ENCODE data around the gene NBPF1. TPM values are rescaled to one million over a fixed set of nuclear protein-coding genes. Genes with fewer than 3 reads are reported as not detected.
"Not testable (repeated sequence)": the region's sequence is repeated elsewhere in the genome, so short reads cannot be mapped to it uniquely, and the experiment has no call there.

The NBPF1 gene
- polyA plus RNA-seq, 1 donor from 2014 or later = 78.0 TPM

DNA sequence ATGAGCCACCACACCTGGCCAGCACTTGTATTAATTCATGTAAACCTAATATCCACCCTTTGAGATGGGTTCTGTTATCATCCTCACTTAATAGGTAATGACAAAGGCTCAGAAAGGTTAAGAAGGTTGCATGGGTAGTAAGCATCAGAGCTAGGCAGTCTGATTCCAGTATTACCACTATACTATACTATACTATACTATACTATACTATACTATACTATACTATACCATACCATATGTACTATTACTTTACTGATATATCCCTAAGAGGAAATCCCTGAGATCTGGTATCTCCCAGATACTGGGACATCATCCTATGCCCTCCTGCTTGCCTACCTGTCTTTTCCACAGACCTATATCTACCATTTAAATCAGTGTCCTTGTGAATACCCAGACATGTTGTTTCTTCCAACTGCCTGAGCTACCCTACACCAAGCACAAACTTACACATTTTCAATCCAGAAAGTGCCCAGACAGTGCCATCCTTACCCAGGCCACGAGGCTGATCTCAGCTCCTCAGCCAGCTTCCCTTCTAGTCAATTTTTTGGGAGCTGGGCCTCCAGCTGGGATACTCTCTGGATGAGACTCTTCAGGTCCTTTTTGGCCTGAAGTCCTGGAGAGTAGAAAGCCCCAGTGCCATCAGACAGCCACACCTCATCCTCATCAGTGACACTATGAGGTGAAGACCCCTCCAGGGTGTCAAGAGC is 63.0 kb downstream of the NBPF1 start:
- not testable (repeated sequence) for H2AFZ ChIP-seq (ENCODE audit: low read depth, low read length); H3K4me2 ChIP-seq (ENCODE audit: low read length); H3K9ac ChIP-seq (ENCODE audit: low read length); H3F3A ChIP-seq (ENCODE audit: insufficient read depth, low read length, poor library complexity, severe bottlenecking); H3K4me3 ChIP-seq (ENCODE audit: low read length); H3K9me2 ChIP-seq (ENCODE audit: insufficient read depth, low read length); H4K20me1 ChIP-seq (ENCODE audit: insufficient read depth); H3K36me3 ChIP-seq (ENCODE audit: insufficient read depth, low read length); H3K79me2 ChIP-seq (replicated peaks; ENCODE audit: insufficient read depth, low read length); H3K27ac ChIP-seq (ENCODE audit: low read length); H3K27me3 ChIP-seq (ENCODE audit: insufficient read depth, low read depth, low read length); H3K9me3 ChIP-seq (ENCODE audit: low read length)

DNA sequence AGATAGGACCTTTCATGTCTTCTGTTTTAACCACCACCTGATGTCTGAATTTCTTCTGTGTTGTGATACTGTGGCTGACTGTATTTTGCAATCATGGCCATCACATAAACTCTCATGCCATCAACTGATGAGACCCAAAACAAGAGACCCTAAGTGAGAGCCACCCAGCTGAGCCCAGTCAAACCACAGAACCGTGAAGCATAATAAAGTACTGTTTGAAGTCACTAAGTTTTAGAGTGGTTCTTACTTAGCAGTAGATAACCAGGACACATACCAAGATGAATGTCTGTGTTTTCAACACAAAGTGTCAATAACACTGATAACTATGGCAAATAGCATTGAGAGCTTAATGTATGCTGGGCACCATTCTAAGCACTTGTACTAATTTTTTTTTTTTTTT is 63.8 kb downstream of the NBPF1 start:
- H3K9me3 ChIP-seq (ENCODE audit: low read length); H3K4me2 ChIP-seq (ENCODE audit: low read length); H3K4me3 ChIP-seq (ENCODE audit: low read length): not testable (repeated sequence)

GRCh38 chr1:16547502-16548241 is 65.7 kb downstream of the NBPF1 start:
- H3K4me3 ChIP-seq (ENCODE audit: low read length) = not testable (repeated sequence)

More for the DNA sequence above, 63.8 kb downstream of the NBPF1 start:
- H3F3A ChIP-seq (ENCODE audit: insufficient read depth, low read length, poor library complexity, severe bottlenecking); H3K36me3 ChIP-seq (ENCODE audit: insufficient read depth, low read length); H3K27ac ChIP-seq (ENCODE audit: low read length); H3K79me2 ChIP-seq (replicated peaks; ENCODE audit: insufficient read depth, low read length); H4K20me1 ChIP-seq (ENCODE audit: insufficient read depth); H2AFZ ChIP-seq (ENCODE audit: low read depth, low read length); H3K9me2 ChIP-seq (ENCODE audit: insufficient read depth, low read length); H3K9ac ChIP-seq (ENCODE audit: low read length); H3K27me3 ChIP-seq (ENCODE audit: insufficient read depth, low read depth, low read length): not testable (repeated sequence)

DNA sequence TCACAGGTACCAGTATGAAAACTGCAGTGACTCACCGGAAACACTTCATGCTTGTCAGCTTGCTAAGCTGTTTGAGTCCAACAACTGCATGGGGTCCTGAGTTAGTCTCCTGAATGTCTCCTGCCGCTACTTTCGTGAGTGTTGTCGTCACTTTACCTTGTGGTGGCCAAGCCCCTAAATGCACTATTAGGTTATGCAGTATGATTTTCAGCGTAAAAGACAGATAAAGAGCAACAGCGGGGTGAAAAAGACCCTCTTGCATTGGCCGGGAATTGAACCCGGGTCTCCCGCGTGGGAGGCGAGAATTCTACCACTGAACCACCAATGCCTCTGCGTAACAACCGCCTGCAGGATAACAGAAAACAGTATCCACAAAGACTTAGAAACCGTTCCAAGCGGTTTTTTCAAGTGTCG is 67.7 kb downstream of the NBPF1 start:
- H3K9ac ChIP-seq (ENCODE audit: low read length); H3K27ac ChIP-seq (ENCODE audit: low read length); H3F3A ChIP-seq (ENCODE audit: insufficient read depth, low read length, poor library complexity, severe bottlenecking); H3K4me3 ChIP-seq (ENCODE audit: low read length); H3K9me2 ChIP-seq (ENCODE audit: insufficient read depth, low read length); H3K9me3 ChIP-seq (ENCODE audit: low read length); H3K27me3 ChIP-seq (ENCODE audit: insufficient read depth, low read depth, low read length); H4K20me1 ChIP-seq (ENCODE audit: insufficient read depth); H2AFZ ChIP-seq (ENCODE audit: low read depth, low read length); H3K79me2 ChIP-seq (replicated peaks; ENCODE audit: insufficient read depth, low read length); H3K36me3 ChIP-seq (ENCODE audit: insufficient read depth, low read length); H3K4me2 ChIP-seq (ENCODE audit: low read length): not testable (repeated sequence)

More at GRCh38 chr1:16547502-16548241, 65.7 kb downstream of the NBPF1 start:
- not testable (repeated sequence) for H3F3A ChIP-seq (ENCODE audit: insufficient read depth, low read length, poor library complexity, severe bottlenecking); H3K36me3 ChIP-seq (ENCODE audit: insufficient read depth, low read length); H3K9me2 ChIP-seq (ENCODE audit: insufficient read depth, low read length); H3K9me3 ChIP-seq (ENCODE audit: low read length); H4K20me1 ChIP-seq (ENCODE audit: insufficient read depth); H3K27me3 ChIP-seq (ENCODE audit: insufficient read depth, low read depth, low read length); H3K9ac ChIP-seq (ENCODE audit: low read length); H3K79me2 ChIP-seq (replicated peaks; ENCODE audit: insufficient read depth, low read length); H3K4me2 ChIP-seq (ENCODE audit: low read length); H3K27ac ChIP-seq (ENCODE audit: low read length); H2AFZ ChIP-seq (ENCODE audit: low read depth, low read length)

- not testable (repeated sequence) for H3K9ac ChIP-seq (ENCODE audit: low read length); H3K4me3 ChIP-seq (ENCODE audit: low read length); H3K4me2 ChIP-seq (ENCODE audit: low read length); H3K9me2 ChIP-seq (ENCODE audit: insufficient read depth, low read length); H3K79me2 ChIP-seq (replicated peaks; ENCODE audit: insufficient read depth, low read length); H3K27ac ChIP-seq (ENCODE audit: low read length); H3F3A ChIP-seq (ENCODE audit: insufficient read depth, low read length, poor library complexity, severe bottlenecking); H3K36me3 ChIP-seq (ENCODE audit: insufficient read depth, low read length); H2AFZ ChIP-seq (ENCODE audit: low read depth, low read length); H3K27me3 ChIP-seq (ENCODE audit: insufficient read depth, low read depth, low read length); H4K20me1 ChIP-seq (ENCODE audit: insufficient read depth); H3K9me3 ChIP-seq (ENCODE audit: low read length)
Measured at GRCh38 chr1:16540421-16540893, 72.9 kb downstream of the NBPF1 start.

GRCh38 chr1:16537528-16537927 is 75.8 kb downstream of the NBPF1 start:
- not testable (repeated sequence) for H3K79me2 ChIP-seq (replicated peaks; ENCODE audit: insufficient read depth, low read length); H3K27ac ChIP-seq (ENCODE audit: low read length); H3K9ac ChIP-seq (ENCODE audit: low read length); H3K4me2 ChIP-seq (ENCODE audit: low read length); H2AFZ ChIP-seq (ENCODE audit: low read depth, low read length); H3K36me3 ChIP-seq (ENCODE audit: insufficient read depth, low read length); H3K9me2 ChIP-seq (ENCODE audit: insufficient read depth, low read length); H3K27me3 ChIP-seq (ENCODE audit: insufficient read depth, low read depth, low read length); H3K4me3 ChIP-seq (ENCODE audit: low read length); H3K9me3 ChIP-seq (ENCODE audit: low read length); H3F3A ChIP-seq (ENCODE audit: insufficient read depth, low read length, poor library complexity, severe bottlenecking); H4K20me1 ChIP-seq (ENCODE audit: insufficient read depth)

DNA sequence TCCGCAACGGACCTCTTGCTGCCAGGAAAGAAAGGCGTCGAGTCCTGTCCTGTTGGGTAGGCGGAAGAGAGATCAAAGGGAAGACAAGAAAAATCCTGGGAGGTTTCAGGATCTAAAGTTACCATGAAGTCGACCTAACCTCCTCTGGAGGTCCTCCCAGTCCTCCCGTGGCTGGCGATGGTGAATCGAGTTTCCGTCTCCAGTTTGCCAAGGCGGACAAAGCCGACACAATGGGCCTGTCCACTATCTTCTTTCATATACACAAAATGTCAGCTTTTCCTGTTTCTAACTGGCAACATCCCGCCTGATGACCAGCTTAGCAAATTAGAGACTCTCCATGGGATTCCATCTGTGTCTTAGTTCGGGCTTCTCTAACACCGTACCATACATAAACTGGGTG is 76.6 kb downstream of the NBPF1 start:
- not testable (repeated sequence) for H3K4me2 ChIP-seq (ENCODE audit: low read length); H3K9ac ChIP-seq (ENCODE audit: low read length); H3K4me3 ChIP-seq (ENCODE audit: low read length); H3K79me2 ChIP-seq (replicated peaks; ENCODE audit: insufficient read depth, low read length); H3K9me3 ChIP-seq (ENCODE audit: low read length); H3K9me2 ChIP-seq (ENCODE audit: insufficient read depth, low read length); H4K20me1 ChIP-seq (ENCODE audit: insufficient read depth); H3K27ac ChIP-seq (ENCODE audit: low read length); H3F3A ChIP-seq (ENCODE audit: insufficient read depth, low read length, poor library complexity, severe bottlenecking); H3K36me3 ChIP-seq (ENCODE audit: insufficient read depth, low read length); H3K27me3 ChIP-seq (ENCODE audit: insufficient read depth, low read depth, low read length); H2AFZ ChIP-seq (ENCODE audit: low read depth, low read length)

- not testable (repeated sequence) for H3K36me3 ChIP-seq (ENCODE audit: insufficient read depth, low read length); H3F3A ChIP-seq (ENCODE audit: insufficient read depth, low read length, poor library complexity, severe bottlenecking); H3K9ac ChIP-seq (ENCODE audit: low read length); H3K79me2 ChIP-seq (replicated peaks; ENCODE audit: insufficient read depth, low read length); H3K27me3 ChIP-seq (ENCODE audit: insufficient read depth, low read depth, low read length); H3K4me2 ChIP-seq (ENCODE audit: low read length); H3K9me2 ChIP-seq (ENCODE audit: insufficient read depth, low read length); H3K4me3 ChIP-seq (ENCODE audit: low read length); H2AFZ ChIP-seq (ENCODE audit: low read depth, low read length); H3K27ac ChIP-seq (ENCODE audit: low read length); H3K9me3 ChIP-seq (ENCODE audit: low read length); H4K20me1 ChIP-seq (ENCODE audit: insufficient read depth)
Measured at GRCh38 chr1:16535898-16536297, 77.5 kb downstream of the NBPF1 start.

Measured in neural cell (in vitro differentiated cells).